GM12873 (cell line): ENCODE results near the gene FOXN4.

ENCODE experiments used
- TF ChIP-seq, protein P1 (sequence below): IDR thresholded peaks from 2 replicates; pipeline ENCODE4 v1.5.1; 2012; ENCODE audit warnings: low read depth, mild to moderate bottlenecking, moderate library complexity, low read length, control low read depth; ENCODE audit not compliant: insufficient read depth; ENCODE audit errors: missing control alignments

The FOXN4 gene

DNA sequence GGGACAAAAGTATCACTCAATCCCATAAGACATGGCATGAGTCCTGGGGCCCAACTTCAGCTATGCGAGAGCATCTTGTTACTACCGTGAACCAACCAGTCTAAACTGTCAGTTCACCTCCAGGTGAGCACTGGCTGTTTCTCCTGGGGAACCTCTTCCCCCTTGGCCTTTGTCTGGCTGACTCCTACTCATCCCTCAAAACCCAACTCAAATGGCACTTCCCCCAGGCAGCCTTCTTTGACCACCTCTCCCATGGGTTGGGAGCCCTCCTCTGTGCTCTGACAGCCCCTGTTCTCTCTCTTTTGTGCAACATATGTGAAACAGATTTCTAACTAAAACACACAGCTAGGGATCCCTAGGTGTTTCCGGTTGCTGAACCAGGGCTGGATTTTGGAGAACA is 37.7 kb downstream of the FOXN4 start:
- TF ChIP-seq, protein P1, sequence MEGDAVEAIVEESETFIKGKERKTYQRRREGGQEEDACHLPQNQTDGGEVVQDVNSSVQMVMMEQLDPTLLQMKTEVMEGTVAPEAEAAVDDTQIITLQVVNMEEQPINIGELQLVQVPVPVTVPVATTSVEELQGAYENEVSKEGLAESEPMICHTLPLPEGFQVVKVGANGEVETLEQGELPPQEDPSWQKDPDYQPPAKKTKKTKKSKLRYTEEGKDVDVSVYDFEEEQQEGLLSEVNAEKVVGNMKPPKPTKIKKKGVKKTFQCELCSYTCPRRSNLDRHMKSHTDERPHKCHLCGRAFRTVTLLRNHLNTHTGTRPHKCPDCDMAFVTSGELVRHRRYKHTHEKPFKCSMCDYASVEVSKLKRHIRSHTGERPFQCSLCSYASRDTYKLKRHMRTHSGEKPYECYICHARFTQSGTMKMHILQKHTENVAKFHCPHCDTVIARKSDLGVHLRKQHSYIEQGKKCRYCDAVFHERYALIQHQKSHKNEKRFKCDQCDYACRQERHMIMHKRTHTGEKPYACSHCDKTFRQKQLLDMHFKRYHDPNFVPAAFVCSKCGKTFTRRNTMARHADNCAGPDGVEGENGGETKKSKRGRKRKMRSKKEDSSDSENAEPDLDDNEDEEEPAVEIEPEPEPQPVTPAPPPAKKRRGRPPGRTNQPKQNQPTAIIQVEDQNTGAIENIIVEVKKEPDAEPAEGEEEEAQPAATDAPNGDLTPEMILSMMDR = no peak

DNA sequence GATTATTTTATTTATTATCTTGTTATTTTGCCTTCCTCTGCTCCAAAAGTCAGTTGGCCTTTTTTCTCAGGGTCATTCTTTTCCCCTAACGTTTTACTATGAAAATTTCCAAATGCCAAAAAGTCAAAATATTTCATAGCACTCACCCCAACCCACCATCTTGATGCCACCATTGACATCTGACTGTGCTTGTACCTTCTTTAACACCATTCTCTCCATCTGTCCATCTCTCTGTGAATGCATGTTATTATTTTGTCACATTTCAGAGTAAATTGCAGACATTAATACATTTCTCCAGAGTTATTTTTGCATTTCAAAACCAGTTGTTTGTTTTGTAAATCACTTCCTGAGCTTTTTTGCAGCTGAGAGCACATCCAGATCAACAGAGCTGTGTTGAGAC is 38.6 kb downstream of the FOXN4 start:
- TF ChIP-seq, protein P1 = no peak

DNA sequence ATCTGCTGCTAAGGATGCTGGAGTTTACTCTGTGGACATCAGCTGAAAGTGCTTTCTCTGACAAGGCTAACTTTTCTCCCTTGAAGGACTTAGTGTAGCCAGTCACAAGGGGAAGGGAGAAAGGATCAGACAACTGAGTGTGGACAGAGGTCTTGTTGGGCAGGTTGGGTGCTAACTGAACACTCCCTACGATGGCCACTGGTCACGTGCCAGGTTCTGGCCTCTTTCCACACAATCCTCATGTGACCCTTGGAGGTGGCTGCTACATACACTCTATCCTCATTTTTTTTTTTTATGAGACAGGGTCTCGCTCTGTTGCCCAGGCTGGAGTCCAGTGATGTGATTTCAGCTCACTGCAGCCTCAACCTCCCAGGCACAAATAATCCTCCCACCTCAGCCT is 39.7 kb downstream of the FOXN4 start:
- TF ChIP-seq, protein P1 = no peak

DNA sequence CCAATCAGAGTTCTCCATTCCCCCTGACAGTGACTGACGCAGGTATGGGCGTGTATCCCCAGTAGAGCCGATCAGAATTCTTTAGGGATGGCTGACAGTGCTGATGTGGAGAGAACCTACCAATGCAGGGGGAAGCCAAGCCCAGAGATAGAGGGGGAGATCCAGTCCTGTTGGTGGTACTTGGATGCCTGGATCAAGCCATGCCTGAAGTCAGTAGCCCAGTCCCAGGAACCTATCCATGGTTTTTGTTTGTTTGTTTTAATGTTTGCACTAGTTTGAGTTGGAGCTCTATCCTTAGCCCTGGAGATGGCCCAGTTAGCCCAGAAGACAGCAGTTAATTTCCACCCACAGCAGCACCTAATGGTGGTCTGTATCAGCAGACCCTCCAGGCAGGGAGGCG is 40.2 kb downstream of the FOXN4 start:
- TF ChIP-seq, protein P1 = no peak

DNA sequence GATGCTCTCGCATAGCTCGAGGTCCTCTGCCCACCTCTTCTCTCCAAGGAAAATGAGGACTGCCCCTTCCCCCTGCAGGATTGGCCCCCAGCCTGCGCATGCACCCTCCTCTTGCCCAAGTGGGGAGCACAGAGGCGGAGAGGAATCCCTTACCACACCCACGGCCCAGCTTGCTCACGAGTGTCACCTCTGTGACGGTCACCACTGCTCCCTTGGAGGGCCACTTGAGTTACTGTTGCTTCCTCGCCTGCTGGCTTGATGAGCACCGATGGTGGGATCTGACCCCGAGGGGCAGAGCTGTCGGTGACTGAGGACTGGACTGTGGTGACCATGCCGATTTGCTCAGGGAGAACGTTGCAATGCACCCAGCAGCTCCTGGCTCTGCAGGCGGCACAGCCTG is 41.7 kb downstream of the FOXN4 start:
- TF ChIP-seq, protein P1 = no peak

DNA sequence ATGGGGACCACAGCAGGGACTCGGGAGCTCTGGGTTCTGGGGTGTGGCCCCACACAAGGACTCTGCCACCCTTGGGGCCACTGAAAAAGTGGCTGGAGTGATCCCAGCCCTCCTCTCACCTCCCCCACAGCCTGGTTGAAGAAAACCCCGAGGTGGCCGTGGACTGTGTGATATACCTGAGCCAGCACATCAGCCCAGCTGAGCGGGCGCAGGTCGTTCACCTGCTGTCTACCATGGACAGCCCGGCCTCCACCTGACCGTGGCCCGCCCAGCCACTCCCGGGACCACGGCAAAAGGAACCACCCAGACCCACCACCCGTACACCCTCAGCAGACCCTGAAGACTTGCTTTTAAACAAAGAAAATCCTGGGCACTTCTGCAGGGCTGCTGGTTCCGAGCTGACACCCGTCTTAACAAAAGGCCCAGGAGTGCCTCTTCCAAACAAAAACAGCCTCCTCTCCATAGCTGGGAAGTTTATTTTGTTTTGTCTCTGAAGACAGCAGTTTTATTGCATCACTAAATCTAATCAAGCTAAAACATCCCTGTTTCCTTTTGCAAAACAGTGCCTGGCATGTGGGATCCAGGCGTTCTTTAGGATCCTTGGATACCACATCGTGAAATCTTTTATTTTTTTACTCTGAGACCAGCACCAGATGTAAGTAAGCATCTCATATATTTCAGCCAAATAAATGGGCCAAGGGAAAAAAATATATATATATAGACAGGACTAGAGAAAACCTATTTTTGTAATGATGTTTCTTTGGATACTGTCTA is 42.8 kb downstream of the FOXN4 start:
- TF ChIP-seq, protein P1 = no peak

DNA sequence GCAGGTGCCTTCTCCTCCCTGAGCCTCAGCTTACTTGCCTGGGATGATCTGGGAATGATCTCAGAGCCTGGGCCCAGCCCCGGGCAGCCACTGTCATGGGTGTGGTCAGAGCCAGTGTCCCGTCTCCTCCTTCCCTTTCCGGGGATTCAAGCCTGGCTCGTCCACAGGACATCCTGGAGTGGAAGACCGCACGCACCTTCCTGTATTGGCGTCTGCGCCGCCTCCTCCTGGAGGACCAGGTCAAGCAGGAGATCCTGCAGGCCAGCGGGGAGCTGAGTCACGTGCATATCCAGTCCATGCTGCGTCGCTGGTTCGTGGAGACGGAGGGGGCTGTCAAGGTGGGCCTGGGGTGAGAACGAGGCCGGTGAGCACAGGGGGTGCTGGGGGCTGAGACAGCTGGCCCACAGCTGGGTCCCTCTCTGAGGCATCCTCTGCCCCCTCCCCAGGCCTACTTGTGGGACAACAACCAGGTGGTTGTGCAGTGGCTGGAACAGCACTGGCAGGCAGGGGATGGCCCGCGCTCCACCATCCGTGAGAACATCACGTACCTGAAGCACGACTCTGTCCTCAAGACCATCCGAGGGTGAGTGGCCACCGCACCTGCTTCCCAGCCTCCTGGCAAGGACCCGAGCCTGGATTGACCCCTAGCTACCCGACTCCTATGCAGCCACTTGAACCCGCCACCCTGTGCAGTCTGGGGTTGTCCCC is 44.0 kb downstream of the FOXN4 start:
- TF ChIP-seq, protein P1 = no peak
